Measurements from ENCODE around the gene RNF13.

Gene RNF13

GRCh38 chr3:149843502-149843901, 30.5 kb downstream of the RNF13 start:
- no peak overlapping the region for H3K9ac ChIP-seq (ENCODE audit: low read length)
- no peaks in the 10 kb centered on the region for H3K9me3 ChIP-seq (ENCODE audit: low read length)
- H3K27ac ChIP-seq (ENCODE audit: low read depth, low read length) = no peak overlapping the region
- H3K27me3 ChIP-seq (ENCODE audit: control insufficient read depth in 1 of 2, insufficient read depth in 2 of 2, low read length in 2 of 2) = no peaks in the 10 kb centered on the region
- H3K4me3 ChIP-seq (ENCODE audit: low read depth in 1 of 2, low read length in 2 of 2) = no peak overlapping the region
- peaks cover 23% of the 10 kb centered on the region for H3K4me1 ChIP-seq (ENCODE audit: insufficient read depth, low read length)
- peaks cover 16% of the 10 kb centered on the region for H3K36me3 ChIP-seq (ENCODE audit: insufficient read depth, low read length)

GRCh38 chr3:149844091-149844490, 31.1 kb downstream of the RNF13 start:
- H3K36me3 ChIP-seq (ENCODE audit: insufficient read depth, low read length) = peaks cover 16% of the 10 kb centered on the region
- H3K27me3 ChIP-seq (ENCODE audit: control insufficient read depth in 1 of 2, insufficient read depth in 2 of 2, low read length in 2 of 2) = no peaks in the 10 kb centered on the region
- no peak overlapping the region for H3K4me3 ChIP-seq (ENCODE audit: low read depth in 1 of 2, low read length in 2 of 2)
- H3K27ac ChIP-seq (ENCODE audit: low read depth, low read length) = no peak overlapping the region
- H3K9ac ChIP-seq (ENCODE audit: low read length) = no peak overlapping the region
- H3K4me1 ChIP-seq (ENCODE audit: insufficient read depth, low read length) = peaks cover 27% of the 10 kb centered on the region
- H3K9me3 ChIP-seq (ENCODE audit: low read length) = no peaks in the 10 kb centered on the region

DNA sequence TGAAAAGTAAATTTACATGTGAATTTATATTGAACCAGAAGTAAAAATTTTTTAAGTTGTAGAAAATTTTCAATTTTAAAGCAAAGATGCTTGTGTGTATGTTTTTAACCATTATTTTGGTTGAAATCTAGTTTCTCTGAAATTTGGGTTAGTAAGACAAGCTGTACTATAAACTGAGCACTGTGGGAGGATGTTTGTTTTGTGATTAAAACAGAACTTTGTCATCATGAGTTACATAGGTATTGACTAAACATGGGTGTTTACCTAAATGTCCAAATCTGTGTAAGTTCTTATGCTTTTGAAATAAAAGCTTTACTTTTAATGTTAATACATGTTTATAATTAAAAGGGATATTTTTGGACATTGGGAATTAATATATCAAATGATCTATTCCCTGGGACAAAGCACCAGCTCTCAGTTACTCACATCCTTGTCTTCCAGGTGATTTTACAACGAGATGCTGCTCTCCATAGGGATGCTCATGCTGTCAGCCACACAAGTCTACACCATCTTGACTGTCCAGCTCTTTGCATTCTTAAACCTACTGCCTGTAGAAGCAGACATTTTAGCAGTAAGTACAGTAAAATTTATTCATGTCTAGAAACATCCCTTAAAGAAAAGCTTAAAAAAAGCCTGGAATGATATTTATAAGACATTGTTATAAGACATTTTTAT, 32.7 kb downstream of the RNF13 start:
- peaks cover 16% of the 10 kb centered on the region for H3K36me3 ChIP-seq (ENCODE audit: insufficient read depth, low read length)
- H3K27me3 ChIP-seq (ENCODE audit: control insufficient read depth in 1 of 2, insufficient read depth in 2 of 2, low read length in 2 of 2) = no peaks in the 10 kb centered on the region
- no peaks in the 10 kb centered on the region for H3K9me3 ChIP-seq (ENCODE audit: low read length)
- H3K27ac ChIP-seq (ENCODE audit: low read depth, low read length) = no peak overlapping the region
- H3K4me1 ChIP-seq (ENCODE audit: insufficient read depth, low read length) = peaks cover 27% of the 10 kb centered on the region
- no peak overlapping the region for H3K4me3 ChIP-seq (ENCODE audit: low read depth in 1 of 2, low read length in 2 of 2)
- H3K9ac ChIP-seq (ENCODE audit: low read length) = no peak overlapping the region

- Histone ChIP-seq H3K9ac (ENCODE audit: low read length) (no peak overlapping the region), H3K27ac (ENCODE audit: low read depth, low read length) (no peak overlapping the region), H3K36me3 (ENCODE audit: insufficient read depth, low read length) (peaks cover 21% of the 10 kb centered on the region), H3K4me1 (ENCODE audit: insufficient read depth, low read length) (peaks cover 26% of the 10 kb centered on the region), H3K4me3 (ENCODE audit: low read depth in 1 of 2, low read length in 2 of 2) (no peak overlapping the region), H3K9me3 (ENCODE audit: low read length) (no peaks in the 10 kb centered on the region), H3K27me3 (ENCODE audit: control insufficient read depth in 1 of 2, insufficient read depth in 2 of 2, low read length in 2 of 2) (no peaks in the 10 kb centered on the region)
Observed at GRCh38 chr3:149848238-149848637, 35.2 kb downstream of the RNF13 start.

DNA sequence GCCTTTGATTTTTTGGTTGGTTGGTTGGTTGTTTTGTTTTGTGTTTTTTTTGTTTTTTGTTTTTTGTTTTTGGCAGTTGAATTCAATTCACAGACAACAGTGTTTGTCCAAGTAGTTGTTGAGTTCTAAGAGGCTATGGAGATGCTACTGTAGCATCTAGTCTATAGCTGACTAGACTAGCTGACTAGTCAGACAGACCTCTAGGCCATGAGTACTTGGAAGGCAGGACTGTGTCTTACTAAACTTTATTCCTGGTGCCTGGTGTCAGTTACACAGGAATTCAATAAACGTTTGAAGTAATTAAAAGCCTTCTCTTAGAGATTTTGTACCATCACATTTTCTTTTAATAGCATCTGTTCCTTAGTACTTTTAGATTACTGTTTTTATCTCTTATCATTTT, 35.7 kb downstream of the RNF13 start:
- peaks cover 22% of the 10 kb centered on the region for H3K4me1 ChIP-seq (ENCODE audit: insufficient read depth, low read length)
- H3K9ac ChIP-seq (ENCODE audit: low read length) = no peak overlapping the region
- no peak overlapping the region for H3K27ac ChIP-seq (ENCODE audit: low read depth, low read length)
- H3K4me3 ChIP-seq (ENCODE audit: low read depth in 1 of 2, low read length in 2 of 2) = no peak overlapping the region
- H3K36me3 ChIP-seq (ENCODE audit: insufficient read depth, low read length) = peaks cover 21% of the 10 kb centered on the region
- H3K27me3 ChIP-seq (ENCODE audit: control insufficient read depth in 1 of 2, insufficient read depth in 2 of 2, low read length in 2 of 2) = no peaks in the 10 kb centered on the region
- no peaks in the 10 kb centered on the region for H3K9me3 ChIP-seq (ENCODE audit: low read length)

DNA sequence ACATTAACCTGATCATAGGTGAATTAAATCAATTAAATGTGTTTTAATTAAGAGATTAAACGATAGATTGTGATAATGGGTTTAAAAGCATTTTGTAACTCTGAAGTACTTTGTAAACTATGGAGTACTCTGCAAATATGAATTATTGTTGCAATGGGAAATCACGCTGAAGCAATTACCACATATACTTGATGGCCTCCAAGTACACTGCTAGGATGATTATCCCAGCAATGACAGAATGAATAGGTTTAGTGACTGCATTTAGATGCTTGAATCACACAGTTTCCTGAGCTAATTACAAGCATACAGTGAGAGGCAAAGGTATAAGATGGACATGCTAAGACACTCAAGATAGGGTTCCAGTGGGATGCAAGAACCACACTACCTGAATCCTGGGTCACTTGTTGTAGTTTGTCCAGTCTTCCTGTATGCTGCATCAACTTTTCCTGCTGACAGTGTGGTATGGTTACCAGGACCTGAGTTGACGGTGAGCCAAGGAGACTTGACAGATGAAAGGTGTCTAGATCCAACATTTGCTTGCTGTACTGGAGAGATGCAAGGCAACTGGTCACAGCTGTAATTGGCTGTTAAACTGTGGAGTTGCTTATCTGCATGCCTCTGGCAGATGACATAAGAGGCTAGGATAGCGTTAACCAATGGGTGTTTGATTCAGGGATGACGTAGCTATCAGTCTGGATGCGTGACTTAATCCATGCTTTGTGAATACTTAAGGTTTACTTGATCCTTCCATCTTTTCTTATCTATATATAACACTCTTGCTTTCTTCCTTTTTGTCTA, 38.0 kb downstream of the RNF13 start:
- H3K4me1 ChIP-seq (ENCODE audit: insufficient read depth, low read length) = peaks cover 9% of the 10 kb centered on the region
- H3K9ac ChIP-seq (ENCODE audit: low read length) = no peak overlapping the region
- H3K27ac ChIP-seq (ENCODE audit: low read depth, low read length) = no peak overlapping the region
- peaks cover 29% of the 10 kb centered on the region for H3K36me3 ChIP-seq (ENCODE audit: insufficient read depth, low read length)
- H3K4me3 ChIP-seq (ENCODE audit: low read depth in 1 of 2, low read length in 2 of 2) = no peak overlapping the region
- H3K9me3 ChIP-seq (ENCODE audit: low read length) = no peaks in the 10 kb centered on the region
- H3K27me3 ChIP-seq (ENCODE audit: control insufficient read depth in 1 of 2, insufficient read depth in 2 of 2, low read length in 2 of 2) = no peaks in the 10 kb centered on the region

DNA sequence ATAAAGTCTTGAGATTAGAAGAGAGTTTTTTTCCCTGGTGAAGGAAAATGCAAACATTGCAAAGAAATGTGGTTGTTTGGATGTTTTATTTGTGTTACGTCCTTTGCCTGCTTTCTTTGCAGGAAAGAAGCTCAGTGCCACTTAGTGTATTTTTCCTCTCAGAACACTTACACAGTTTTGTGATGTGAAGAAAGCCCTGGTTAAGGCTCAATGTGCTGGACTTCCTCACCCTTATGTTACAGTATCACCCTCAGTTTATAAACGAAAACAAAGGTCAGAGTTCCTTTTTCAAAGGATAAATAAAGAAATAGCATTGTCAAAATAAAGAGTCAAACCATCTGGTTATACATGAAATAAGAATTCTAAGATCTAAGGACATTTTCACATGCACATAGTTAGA, 45.9 kb downstream of the RNF13 start:
- Histone ChIP-seq H3K4me1 (ENCODE audit: insufficient read depth, low read length) (no peaks in the 10 kb centered on the region), H3K36me3 (ENCODE audit: insufficient read depth, low read length) (peaks cover 13% of the 10 kb centered on the region), H3K9me3 (ENCODE audit: low read length) (no peaks in the 10 kb centered on the region), H3K27me3 (ENCODE audit: control insufficient read depth in 1 of 2, insufficient read depth in 2 of 2, low read length in 2 of 2) (no peaks in the 10 kb centered on the region), H3K4me3 (ENCODE audit: low read depth in 1 of 2, low read length in 2 of 2) (no peak overlapping the region), H3K9ac (ENCODE audit: low read length) (no peak overlapping the region), H3K27ac (ENCODE audit: low read depth, low read length) (no peak overlapping the region)

DNA sequence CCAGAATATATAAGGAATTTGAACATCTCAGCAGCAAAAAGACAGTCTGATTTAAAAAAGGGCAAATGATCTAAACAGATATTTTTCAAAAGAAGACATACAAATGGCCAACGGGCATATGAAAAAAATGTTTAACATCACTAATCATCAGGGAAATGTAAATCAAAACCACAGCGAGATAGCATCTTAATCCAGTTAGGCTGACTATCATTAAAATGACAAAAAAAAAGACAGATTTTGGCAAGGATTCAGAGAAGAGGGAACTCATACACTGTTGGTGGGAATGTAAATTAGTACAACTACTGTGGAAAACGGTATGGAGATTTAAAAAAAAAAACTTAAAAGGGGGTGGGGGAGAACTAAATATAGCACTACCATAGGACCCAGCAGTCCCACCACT, 47.9 kb downstream of the RNF13 start:
- no peaks in the 10 kb centered on the region for H3K27me3 ChIP-seq (ENCODE audit: control insufficient read depth in 1 of 2, insufficient read depth in 2 of 2, low read length in 2 of 2)

GRCh38 chr3:149867563-149867962, 54.5 kb downstream of the RNF13 start:
- Histone ChIP-seq H3K9ac (ENCODE audit: low read length) (no peak overlapping the region), H3K9me3 (ENCODE audit: low read length) (no peaks in the 10 kb centered on the region), H3K27ac (ENCODE audit: low read depth, low read length) (no peak overlapping the region), H3K4me1 (ENCODE audit: insufficient read depth, low read length) (no peaks in the 10 kb centered on the region), H3K4me3 (ENCODE audit: low read depth in 1 of 2, low read length in 2 of 2) (no peak overlapping the region), H3K36me3 (ENCODE audit: insufficient read depth, low read length) (peaks cover 4% of the 10 kb centered on the region), H3K27me3 (ENCODE audit: control insufficient read depth in 1 of 2, insufficient read depth in 2 of 2, low read length in 2 of 2) (no peaks in the 10 kb centered on the region)

More for the DNA sequence above, 47.9 kb downstream of the RNF13 start:
- Histone ChIP-seq H3K9me3 (ENCODE audit: low read length) (no peaks in the 10 kb centered on the region), H3K36me3 (ENCODE audit: insufficient read depth, low read length) (peaks cover 4% of the 10 kb centered on the region), H3K4me3 (ENCODE audit: low read depth in 1 of 2, low read length in 2 of 2) (no peak overlapping the region), H3K27ac (ENCODE audit: low read depth, low read length) (no peak overlapping the region), H3K4me1 (ENCODE audit: insufficient read depth, low read length) (no peaks in the 10 kb centered on the region), H3K9ac (ENCODE audit: low read length) (no peak overlapping the region)

DNA sequence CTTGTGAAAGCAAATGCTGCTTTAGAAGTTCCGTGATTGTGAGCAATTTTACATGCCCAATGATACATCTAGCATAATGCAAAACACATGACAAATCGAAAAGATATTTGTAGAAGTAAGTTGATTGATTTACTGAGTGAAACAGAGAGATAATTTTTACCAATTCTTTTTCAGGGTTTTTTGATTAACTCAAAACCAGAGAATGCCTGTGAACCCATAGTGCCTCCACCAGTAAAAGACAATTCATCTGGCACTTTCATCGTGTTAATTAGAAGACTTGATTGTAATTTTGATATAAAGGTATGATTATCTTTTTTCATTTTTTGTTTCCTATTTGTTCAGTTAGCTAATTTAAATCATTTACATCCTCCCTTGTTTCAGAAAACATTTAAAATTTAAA, 58.8 kb downstream of the RNF13 start:
- H3K9me3 ChIP-seq (ENCODE audit: low read length) = no peaks in the 10 kb centered on the region
- no peaks in the 10 kb centered on the region for H3K27me3 ChIP-seq (ENCODE audit: control insufficient read depth in 1 of 2, insufficient read depth in 2 of 2, low read length in 2 of 2)
- H3K4me1 ChIP-seq (ENCODE audit: insufficient read depth, low read length) = no peaks in the 10 kb centered on the region
- no peak overlapping the region for H3K4me3 ChIP-seq (ENCODE audit: low read depth in 1 of 2, low read length in 2 of 2)
- H3K27ac ChIP-seq (ENCODE audit: low read depth, low read length) = no peak overlapping the region
- no peaks in the 10 kb centered on the region for H3K36me3 ChIP-seq (ENCODE audit: insufficient read depth, low read length)
- H3K9ac ChIP-seq (ENCODE audit: low read length) = no peak overlapping the region

GRCh38 chr3:149872589-149872988, 59.6 kb downstream of the RNF13 start:
- no peak overlapping the region for H3K4me3 ChIP-seq (ENCODE audit: low read depth in 1 of 2, low read length in 2 of 2)
- no peak overlapping the region for H3K9ac ChIP-seq (ENCODE audit: low read length)
- no peaks in the 10 kb centered on the region for H3K9me3 ChIP-seq (ENCODE audit: low read length)
- no peaks in the 10 kb centered on the region for H3K4me1 ChIP-seq (ENCODE audit: insufficient read depth, low read length)
- H3K36me3 ChIP-seq (ENCODE audit: insufficient read depth, low read length) = no peaks in the 10 kb centered on the region
- H3K27ac ChIP-seq (ENCODE audit: low read depth, low read length) = no peak overlapping the region
- no peaks in the 10 kb centered on the region for H3K27me3 ChIP-seq (ENCODE audit: control insufficient read depth in 1 of 2, insufficient read depth in 2 of 2, low read length in 2 of 2)

- Histone ChIP-seq H3K9me3 (ENCODE audit: low read length) (no peaks in the 10 kb centered on the region), H3K4me1 (ENCODE audit: insufficient read depth, low read length) (no peaks in the 10 kb centered on the region), H3K27me3 (ENCODE audit: control insufficient read depth in 1 of 2, insufficient read depth in 2 of 2, low read length in 2 of 2) (no peaks in the 10 kb centered on the region), H3K27ac (ENCODE audit: low read depth, low read length) (no peak overlapping the region), H3K36me3 (ENCODE audit: insufficient read depth, low read length) (no peaks in the 10 kb centered on the region), H3K4me3 (ENCODE audit: low read depth in 1 of 2, low read length in 2 of 2) (no peak overlapping the region), H3K9ac (ENCODE audit: low read length) (no peak overlapping the region)
Observed at GRCh38 chr3:149877668-149878067, 64.7 kb downstream of the RNF13 start.
